Right renal cortex interstitium (tissue), 3 donors: ENCODE measurements around the gene SSRP1. TPM values are rescaled to one million over a fixed set of nuclear protein-coding genes. Genes with fewer than 3 reads are reported as not detected.
"Not testable (repeated sequence)": the region's sequence is repeated elsewhere in the genome, so short reads cannot be mapped to it uniquely, and the experiment has no call there.

Source experiments
- DNase-seq, 3 donors: peaks; one replicate each; pipeline ENCODE4 v3.0.0-alpha.2; 2013; ENCODE audit warnings: low read depth in 3 of 3, low spot score in 2 of 3
- polyA plus RNA-seq, 3 donors: library from polyadenylated mRNA; unstranded; fragments of 120-200 nt; gene quantifications; one replicate each; pipeline ENCODE4 v1.2.1, GENCODE V29; 2013; ENCODE audit not compliant: insufficient read length in 3 of 3

The SSRP1 gene
- polyA plus RNA-seq, 3 donors: 199 to 214 (median 203) TPM

DNA sequence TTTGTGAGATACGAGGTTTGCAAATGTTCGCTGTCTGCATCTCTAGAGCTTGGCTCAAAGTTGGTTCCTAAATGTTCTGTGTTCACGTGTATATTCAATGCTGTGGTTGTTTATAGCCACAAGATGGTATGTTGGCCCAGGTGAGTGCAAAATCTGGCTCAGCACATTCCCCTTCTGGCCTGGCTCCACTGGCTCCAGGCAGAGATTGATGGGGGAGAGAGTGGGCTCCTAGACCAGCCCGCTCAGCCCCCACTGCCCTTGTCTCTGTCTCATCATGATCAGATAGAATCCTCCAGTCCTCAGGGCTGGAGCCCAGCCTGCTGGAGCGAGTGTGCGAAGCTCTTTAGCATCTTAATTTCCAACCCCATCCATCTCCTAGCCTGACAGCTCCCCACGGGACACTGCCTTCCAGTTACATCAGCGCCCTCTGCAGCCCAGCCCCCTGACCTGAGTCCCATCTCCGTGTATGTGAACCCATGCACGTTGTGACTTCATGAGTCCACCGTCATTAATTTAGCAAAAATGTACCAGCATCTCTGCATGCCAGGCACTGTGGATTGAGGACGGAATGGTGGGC, 4.4 kb upstream of the SSRP1 start:
- DNase-seq: peak in 1 of 3 donors; percentile 71

GRCh38 chr11:57339328-57339727, 3.6 kb upstream of the SSRP1 start:
- DNase-seq: no peak

DNA sequence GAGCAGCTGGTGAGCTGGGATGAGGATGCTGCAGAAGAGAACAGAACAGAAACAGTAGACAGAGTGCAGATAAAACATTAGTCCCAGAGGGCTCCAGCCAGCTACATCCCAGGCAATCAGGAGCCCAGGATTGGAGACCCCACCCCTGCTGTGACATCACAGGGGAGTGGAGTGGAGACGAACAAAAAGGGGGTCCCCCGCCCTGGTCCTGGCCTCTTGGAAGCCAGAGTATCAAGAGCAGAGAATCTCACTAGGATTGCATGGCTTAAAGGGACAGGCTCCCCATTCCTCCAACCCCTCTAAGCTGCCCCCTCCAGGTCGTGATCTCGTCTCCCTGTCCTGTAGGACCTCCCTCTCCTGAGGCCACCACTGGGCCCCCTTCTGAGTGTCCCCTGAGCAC, 2.5 kb upstream of the SSRP1 start, which contains the start of gene P2RX3:
TSS of gene P2RX3 (plus strand) at position 211 of the 400 bp plus-strand sequence. CDS start 199 bp downstream, outside the sequence.
- no peak for DNase-seq

DNA sequence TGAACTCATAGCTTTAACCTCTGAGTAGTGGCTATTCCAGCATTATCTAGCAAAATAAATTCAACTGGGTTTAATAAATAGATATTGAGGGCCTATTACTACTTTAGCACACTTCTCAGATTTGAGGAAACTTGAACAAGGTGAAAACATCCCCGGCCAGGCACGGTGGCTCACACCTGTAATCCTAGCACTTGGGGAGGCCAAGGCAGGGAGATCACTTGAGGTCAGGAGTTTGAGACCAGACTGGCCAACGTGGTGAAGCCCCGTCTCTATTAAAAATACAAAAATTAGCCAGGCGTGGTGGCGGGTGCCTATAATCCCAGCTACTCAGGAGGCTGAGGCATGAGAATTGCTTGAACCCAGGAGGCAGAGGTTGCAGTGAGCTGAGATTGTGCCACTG, 1.2 kb upstream of the SSRP1 start:
- DNase-seq: not testable (repeated sequence)

DNA sequence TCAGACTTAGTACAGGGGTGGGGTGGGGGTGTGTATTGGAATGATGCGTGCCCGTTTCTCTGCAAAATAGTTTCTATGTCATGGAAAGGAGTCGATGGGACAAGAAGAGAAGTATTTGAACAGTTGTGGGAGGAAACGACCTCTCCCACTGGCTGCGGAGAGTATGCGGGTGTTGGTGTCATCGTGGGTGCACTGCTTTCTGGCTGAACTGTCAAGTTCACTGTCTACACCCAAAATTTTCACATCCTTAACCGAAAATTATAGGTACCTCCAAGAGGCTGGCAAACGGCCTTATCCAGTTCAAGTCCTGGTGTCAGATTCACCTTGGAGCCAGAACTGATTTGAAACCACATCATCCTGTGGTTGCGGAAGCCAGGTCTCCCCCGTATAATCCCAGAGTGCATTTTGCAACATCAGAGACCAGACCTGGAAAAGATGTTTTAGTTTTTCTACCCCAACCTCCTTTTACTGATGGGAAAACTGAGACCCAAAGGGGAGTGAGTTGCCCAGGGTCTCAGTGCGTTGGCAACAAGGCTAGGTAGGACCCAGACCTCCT, 497 bp upstream of the SSRP1 start:
- DNase-seq: no peak

GRCh38 chr11:57335023-57335342, 709 bp downstream of the SSRP1 start:
- DNase-seq: no peak

DNA sequence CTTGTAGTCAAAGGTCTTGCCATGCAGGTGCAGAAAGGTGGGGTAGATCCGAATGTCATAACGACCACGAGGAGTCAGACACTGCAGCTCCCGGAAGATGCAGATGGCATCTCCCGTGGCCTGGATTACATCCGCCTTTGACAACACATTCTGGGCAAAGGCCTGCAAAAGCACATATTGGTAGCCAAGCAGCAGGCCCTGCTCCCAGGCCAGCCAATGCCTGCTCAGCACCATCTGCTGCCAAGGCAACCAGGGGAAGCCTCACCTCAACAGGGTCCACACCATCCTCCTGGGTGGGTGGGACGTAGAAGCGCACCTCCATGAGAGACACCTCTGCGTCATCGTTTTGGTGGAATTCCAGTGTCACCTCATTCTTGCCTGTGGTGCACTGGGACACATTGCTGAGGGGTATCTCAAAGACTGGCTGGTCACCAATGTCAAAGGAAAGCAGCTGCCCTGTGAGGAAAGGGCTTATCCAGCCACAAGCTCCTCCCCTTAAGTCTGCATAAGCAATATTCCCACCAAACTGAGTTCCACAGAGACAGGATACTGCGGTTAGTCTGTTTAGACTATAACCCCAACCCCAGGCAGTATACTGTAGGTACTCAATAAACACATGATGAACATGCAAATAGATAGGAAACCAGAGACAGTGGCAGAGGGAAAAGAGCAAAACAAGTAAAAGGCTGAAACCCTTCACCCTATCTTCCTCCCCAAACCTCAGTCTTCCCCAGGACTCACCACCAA, 2.8 kb downstream of the SSRP1 start:
- no peak for DNase-seq

DNA sequence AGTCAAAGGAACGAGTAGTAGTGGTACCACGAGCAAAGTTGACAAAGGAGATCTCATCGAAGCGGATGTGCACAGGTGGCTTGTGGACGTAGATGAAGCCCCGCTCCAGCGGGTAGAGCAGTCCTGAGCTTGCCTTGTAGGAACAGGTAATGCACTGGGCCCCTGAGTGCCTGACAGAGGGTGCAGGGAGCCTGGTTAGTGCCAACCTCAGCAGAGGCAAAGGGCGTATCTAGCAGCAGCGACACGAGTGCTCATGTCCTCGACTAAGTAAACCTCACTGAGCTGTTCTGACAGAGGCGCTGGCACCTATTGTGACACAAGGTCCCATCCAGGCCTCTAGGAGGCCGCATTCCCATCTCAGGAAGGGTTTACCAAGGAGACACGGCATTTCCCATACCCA, 4.0 kb downstream of the SSRP1 start:
- no peak for DNase-seq

- DNase-seq: no peak
Measured at GRCh38 chr11:57330029-57330428, 5.7 kb downstream of the SSRP1 start.

DNA sequence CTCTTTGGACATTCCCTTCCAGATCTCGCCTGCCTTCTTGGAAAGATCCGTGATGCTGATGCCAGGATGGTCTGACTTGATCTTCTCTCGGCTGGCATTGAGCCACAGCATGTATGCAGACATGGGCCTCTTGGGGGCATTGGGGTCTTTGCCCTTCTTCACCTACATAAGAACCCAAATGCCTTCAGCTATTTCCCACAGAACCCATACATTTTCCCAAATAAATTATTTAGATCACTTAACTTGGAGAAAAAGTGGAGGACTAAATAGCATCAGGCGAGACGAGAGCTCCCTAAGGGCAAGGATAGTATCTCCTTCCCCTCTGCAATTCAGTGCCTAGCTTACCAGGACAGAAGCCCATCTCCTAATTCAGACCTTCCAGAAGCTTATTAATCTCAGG, 8.0 kb downstream of the SSRP1 start:
- no peak for DNase-seq

DNA sequence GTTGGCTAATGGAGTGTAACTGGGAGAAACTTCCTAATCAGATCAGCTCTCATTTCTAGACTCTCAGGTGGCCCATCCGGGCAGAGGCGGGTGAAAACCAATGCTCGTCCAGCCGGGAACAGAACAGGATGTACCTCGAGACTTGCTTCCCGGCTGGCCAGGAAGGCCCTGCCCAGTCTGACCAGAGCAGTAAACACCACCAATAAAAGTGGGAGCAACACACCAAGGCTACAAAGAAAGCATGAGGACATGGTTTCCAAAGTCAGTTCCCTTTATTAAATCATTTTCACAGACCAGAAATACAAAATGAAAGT, 10.0 kb downstream of the SSRP1 start:
- no peak for DNase-seq

DNA sequence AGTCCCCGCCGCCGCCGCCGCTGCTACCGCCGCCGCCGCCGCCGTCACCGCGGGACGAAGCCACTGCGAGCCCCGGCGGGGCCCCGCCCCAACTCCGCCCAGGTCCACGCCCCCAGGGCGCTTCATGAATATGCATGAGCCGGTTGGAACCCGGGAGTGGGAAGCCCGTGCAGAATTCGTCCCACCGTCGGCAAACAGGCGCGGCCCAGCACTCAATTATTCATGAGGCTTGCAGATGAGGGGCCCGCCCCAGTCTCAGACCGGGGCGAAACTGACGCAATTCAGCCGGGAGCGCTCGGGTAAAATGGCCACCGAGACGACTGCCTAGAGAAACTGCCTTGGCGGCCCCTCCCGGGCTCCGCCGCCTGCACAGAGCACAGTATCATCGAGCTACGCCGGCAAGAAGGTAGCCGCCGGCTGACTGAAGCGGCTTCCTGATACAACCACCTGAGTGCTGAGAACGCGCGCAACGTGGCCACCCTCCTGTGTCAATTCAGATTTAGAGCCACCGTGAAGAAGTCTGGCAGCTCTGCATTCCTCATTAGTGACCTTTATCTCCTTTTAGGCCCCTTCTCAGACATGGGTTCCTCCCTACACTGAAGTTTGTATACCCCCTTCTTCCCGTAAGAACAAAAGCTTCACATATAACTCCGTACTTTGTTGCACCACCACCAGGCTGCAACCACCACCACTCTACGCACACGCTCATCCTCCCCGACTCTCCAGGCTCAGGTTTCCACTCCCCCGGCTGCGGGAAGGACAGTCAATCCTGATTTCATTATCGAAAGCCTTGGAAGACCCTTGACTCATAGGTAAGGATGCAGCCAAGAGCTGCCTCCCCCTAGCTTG, 10.6 kb downstream of the SSRP1 start, which contains the start of gene TNKS1BP1:
TSS of gene TNKS1BP1 (minus strand) at position 67 of the 849 bp plus-strand sequence. CDS start 3,067 bp downstream, outside the sequence.
- DNase-seq: peak; percentile 83 to 91 (median 88)

- no peak for DNase-seq
Measured at GRCh38 chr11:57324154-57324885, 11.4 kb downstream of the SSRP1 start.

- no peak for DNase-seq
Measured at GRCh38 chr11:57323855-57324153, 11.9 kb downstream of the SSRP1 start.

GRCh38 chr11:57323167-57323854, 12.4 kb downstream of the SSRP1 start:
- no peak for DNase-seq

DNA sequence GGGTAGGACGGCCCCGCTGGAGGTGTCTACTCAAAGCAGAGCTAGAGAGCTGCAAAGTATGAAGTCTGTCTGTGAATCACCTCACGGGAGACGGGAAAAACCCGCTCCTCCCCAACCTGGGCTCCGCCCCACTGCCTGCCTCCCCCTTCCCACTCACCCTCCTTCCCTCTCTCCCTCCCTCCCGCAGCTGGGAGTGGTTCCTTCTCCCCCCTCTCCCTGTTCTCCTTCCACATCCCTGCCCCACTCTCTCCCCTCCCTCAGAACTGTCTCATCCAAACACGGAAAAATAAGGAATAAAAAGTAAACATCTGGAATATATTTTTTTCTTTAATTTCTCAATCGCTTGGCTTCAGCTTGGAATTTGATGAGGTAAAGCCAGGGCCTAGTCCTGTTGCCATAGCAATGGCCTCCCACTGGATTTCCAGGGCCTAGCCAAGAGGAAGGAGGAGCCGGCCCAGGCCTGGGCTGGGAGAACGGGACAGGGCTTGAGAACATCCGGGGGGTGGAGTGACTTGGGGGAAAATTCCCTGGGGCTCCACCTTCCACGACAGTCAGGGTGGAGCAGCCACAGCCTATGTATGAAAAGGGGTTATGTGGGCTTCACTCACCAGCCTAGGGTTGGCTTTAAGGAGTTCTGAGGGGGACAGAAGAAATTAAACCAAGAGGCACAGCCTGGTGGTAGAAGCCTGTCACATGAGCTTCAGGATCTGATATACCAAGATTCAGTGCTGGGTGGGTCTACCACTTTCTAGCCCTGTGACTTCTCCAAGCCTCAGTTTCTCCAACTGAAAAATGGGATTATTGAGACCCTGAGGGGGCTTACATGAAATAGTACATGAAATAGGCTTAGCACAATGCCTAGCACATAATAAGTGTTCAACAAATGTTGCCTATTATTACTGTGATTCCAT, 13.2 kb downstream of the SSRP1 start:
- peak in 2 of 3 donors; percentile 81 for DNase-seq

GRCh38 chr11:57321388-57322255, 14.1 kb downstream of the SSRP1 start:
- DNase-seq: no peak

GRCh38 chr11:57320719-57321387, 14.8 kb downstream of the SSRP1 start:
- DNase-seq: no peak
